Activated T-cell treated with anti-CD3 and anti-CD28 coated beads, Interleukin-2, amount 50 U/mL, for 48 hours (primary cell): ENCODE results near the gene CLSTN2.

ENCODE experiments used
- DNase-seq, 2 experiments: peaks; one replicate each; pipeline ENCODE4 v3.0.0-alpha.2; 2020

Gene CLSTN2

GRCh38 chr3:140153736-140154135 is 218.8 kb downstream of the CLSTN2 start:
- no peak for DNase-seq

- DNase-seq = no peak
Observed at GRCh38 chr3:140157161-140157560, 222.2 kb downstream of the CLSTN2 start.

- DNase-seq = no peak
Observed at GRCh38 chr3:140159646-140160045, 224.7 kb downstream of the CLSTN2 start.

GRCh38 chr3:140160553-140160952 is 225.6 kb downstream of the CLSTN2 start:
- no peak for DNase-seq

GRCh38 chr3:140162551-140162950 is 227.6 kb downstream of the CLSTN2 start:
- no peak for DNase-seq

- no peak for DNase-seq
Observed at GRCh38 chr3:140163159-140163763, 228.3 kb downstream of the CLSTN2 start.

GRCh38 chr3:140164156-140164555 is 229.2 kb downstream of the CLSTN2 start:
- no peak for DNase-seq

- DNase-seq = no peak
Observed at GRCh38 chr3:140164922-140165590, 230.1 kb downstream of the CLSTN2 start.

- no peak for DNase-seq
Observed at GRCh38 chr3:140165781-140166180, 230.8 kb downstream of the CLSTN2 start.

- DNase-seq = no peak
Observed at GRCh38 chr3:140166861-140167599, 232.0 kb downstream of the CLSTN2 start.

- no peak for DNase-seq
Observed at GRCh38 chr3:140167600-140168281, 232.8 kb downstream of the CLSTN2 start.

- DNase-seq = no peak
Observed at GRCh38 chr3:140170612-140171011, 235.6 kb downstream of the CLSTN2 start.

- no peak for DNase-seq
Observed at GRCh38 chr3:140176526-140176925, 241.5 kb downstream of the CLSTN2 start.

- DNase-seq = no peak
Observed at GRCh38 chr3:140177943-140178342, 243.0 kb downstream of the CLSTN2 start.

GRCh38 chr3:140178482-140178881 is 243.5 kb downstream of the CLSTN2 start:
- DNase-seq = no peak

- no peak for DNase-seq
Observed at GRCh38 chr3:140180603-140181002, 245.6 kb downstream of the CLSTN2 start.

GRCh38 chr3:140185375-140185774 is 250.4 kb downstream of the CLSTN2 start:
- no peak for DNase-seq

- DNase-seq = no peak
Observed at GRCh38 chr3:140186421-140186920, 251.5 kb downstream of the CLSTN2 start.

GRCh38 chr3:140187028-140187427 is 252.0 kb downstream of the CLSTN2 start:
- DNase-seq = no peak

GRCh38 chr3:140187656-140188221 is 252.8 kb downstream of the CLSTN2 start:
- no peak for DNase-seq

GRCh38 chr3:140188285-140188684 is 253.3 kb downstream of the CLSTN2 start:
- no peak for DNase-seq

GRCh38 chr3:140189267-140189666 is 254.3 kb downstream of the CLSTN2 start:
- no peak for DNase-seq

GRCh38 chr3:140189976-140190375 is 255.0 kb downstream of the CLSTN2 start:
- no peak for DNase-seq
